MG63 (cell line): ENCODE measurements around the gene RRP1. TPM values are rescaled to one million over a fixed set of nuclear protein-coding genes. Genes with fewer than 3 reads are reported as not detected.
"Not testable (repeated sequence)": the region's sequence is repeated elsewhere in the genome, so short reads cannot be mapped to it uniquely, and the experiment has no call there.

Source experiments
- DNase-seq: peaks from one replicate; pipeline ENCODE4 v3.0.0-alpha.2; 2020
- H3K27me3 ChIP-seq: fragments of 250-450 bp; sonication (Bioruptor Pico); 2 replicates; pipeline ENCODE4 v1.5.1; 2020; ENCODE audit warnings: mild to moderate bottlenecking, moderate library complexity
- H3K36me3 ChIP-seq: fragments of 250-450 bp; sonication (Bioruptor Pico); 2 replicates; pipeline ENCODE4 v1.5.1; 2020; ENCODE audit warnings: mild to moderate bottlenecking, moderate library complexity
- H3K4me3 ChIP-seq: fragments of 250-450 bp; sonication (Bioruptor Pico); 2 replicates; pipeline ENCODE4 v1.5.1; 2020; ENCODE audit warnings: mild to moderate bottlenecking, moderate library complexity
- H3K9me3 ChIP-seq: fragments of 250-450 bp; sonication (Bioruptor Pico); 2 replicates; pipeline ENCODE4 v1.5.1; 2020; ENCODE audit warnings: mild to moderate bottlenecking, moderate library complexity
- total RNA-seq: library from RNA; depleted of rRNA; stranded (reverse); fragments of >200 nt; shearing (Covaris generic); gene quantifications from 2 replicates; pipeline ENCODE4 v1.2.3, GENCODE V29; 2014; ENCODE audit warnings: low replicate concordance

Gene RRP1
- total RNA-seq, 1 experiment from 2014 or later, result 72.4 TPM

DNA sequence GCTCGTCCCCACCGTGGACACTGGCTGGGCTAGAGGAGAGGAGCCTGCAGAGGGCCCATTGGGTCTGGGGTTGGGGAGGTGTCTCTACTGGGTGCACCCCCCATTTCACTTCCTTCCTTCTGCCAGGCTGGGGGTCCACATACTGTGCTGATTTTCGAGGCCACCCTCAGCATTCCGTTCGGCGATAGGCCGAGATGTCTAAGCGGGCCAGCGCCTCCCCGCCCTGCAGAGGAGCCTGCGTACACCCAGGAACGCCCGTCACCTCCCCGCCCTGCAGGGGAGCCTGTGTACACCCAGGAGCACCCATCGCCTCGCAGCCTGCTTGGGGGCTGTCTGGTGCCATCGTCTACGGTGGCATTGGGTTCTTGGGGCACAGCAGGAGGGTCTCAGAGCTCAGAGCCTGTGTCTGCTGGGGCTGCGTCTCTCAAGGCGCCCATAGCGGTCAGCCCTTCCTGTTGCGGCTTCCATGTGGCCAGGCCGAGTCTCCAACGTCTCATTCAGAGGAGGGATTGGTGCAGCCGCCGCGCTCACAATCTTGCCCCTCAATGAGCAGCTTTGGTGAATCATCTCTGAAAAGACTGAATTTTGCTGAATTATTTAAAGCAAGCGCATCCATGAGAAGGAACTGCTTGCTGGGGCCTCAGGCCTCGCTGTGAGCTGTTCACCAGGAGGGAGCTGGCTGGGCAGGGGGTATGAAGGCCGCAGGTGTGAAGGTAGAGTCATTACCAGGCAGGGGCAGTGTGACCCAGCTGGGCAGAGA, 44.9 kb downstream of the RRP1 start:
- H3K9me3 ChIP-seq, result no peaks in the 10 kb centered on the region
- no peak overlapping the region for H3K4me3 ChIP-seq
- peaks cover 23% of the 10 kb centered on the region for H3K27me3 ChIP-seq
- DNase-seq, result no peak
- no peaks in the 10 kb centered on the region for H3K36me3 ChIP-seq

DNA sequence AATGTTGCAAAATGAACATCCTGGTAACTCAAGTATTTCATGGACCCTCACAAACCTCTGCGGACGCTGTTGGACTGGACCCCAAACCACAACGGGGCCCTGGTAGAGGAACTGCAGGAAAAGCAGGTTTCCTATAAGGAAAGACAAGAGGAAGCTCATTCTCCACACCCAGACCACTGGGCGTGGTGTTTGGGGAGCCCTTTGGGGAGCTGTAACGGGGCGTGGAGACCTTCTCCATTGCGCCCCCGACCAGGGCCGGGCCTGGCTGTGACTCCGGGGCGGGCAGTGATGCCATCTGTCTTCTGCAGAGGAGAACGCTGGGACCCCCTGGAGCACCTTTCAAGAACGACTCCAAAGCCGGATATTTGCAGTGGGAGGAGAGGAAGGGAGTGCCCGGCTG, 45.7 kb downstream of the RRP1 start:
- Histone ChIP-seq H3K36me3 (no peaks in the 10 kb centered on the region), H3K27me3 (peaks cover 16% of the 10 kb centered on the region), H3K4me3 (no peak overlapping the region), H3K9me3 (no peaks in the 10 kb centered on the region)
- DNase-seq, result no peak

DNA sequence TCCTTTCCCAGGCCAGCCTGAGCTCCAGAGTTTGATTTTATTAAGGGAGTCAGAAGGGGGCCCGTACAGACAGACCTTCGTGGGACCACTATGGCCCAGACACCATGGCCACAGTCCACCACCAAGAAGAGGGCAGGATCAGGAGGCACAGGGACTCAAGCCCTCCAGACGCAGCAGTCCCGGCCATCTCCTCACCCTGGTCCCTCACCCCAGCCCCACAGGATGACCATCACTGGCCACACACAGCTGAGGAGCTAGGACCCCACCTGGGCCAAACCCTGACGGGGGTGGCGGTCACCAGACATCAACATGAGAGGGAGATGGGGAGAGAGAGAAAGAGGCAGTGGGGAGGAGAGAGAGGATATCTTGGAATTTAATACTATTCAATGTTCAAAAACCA, 46.5 kb downstream of the RRP1 start:
- DNase-seq, result no peak
- Histone ChIP-seq H3K4me3 (no peak overlapping the region), H3K36me3 (no peaks in the 10 kb centered on the region), H3K27me3 (peaks cover 8% of the 10 kb centered on the region), H3K9me3 (no peaks in the 10 kb centered on the region)

DNA sequence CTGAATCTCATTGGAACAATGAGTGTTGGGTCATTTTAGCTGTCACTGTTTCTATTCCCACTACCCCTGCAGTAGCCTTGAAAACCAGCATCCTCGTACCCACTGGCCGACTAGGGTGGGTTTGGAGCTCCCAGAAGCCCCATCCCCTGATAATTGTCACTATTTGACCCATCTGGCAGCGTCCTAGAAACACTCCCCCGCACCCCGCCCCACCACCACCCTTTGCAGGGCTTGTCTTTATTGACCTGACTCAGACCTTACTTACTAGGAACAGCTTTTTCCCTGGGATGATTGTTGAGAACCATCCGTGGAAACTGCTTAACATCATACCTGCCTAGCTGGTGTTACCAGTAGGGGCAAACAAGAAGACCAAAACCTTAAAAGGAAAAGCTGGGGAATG, 47.2 kb downstream of the RRP1 start:
- Histone ChIP-seq H3K9me3 (no peaks in the 10 kb centered on the region), H3K27me3 (peaks cover 6% of the 10 kb centered on the region; the same call in 1 of the 2 replicates), H3K4me3 (no peak overlapping the region), H3K36me3 (no peaks in the 10 kb centered on the region)
- no peak for DNase-seq

DNA sequence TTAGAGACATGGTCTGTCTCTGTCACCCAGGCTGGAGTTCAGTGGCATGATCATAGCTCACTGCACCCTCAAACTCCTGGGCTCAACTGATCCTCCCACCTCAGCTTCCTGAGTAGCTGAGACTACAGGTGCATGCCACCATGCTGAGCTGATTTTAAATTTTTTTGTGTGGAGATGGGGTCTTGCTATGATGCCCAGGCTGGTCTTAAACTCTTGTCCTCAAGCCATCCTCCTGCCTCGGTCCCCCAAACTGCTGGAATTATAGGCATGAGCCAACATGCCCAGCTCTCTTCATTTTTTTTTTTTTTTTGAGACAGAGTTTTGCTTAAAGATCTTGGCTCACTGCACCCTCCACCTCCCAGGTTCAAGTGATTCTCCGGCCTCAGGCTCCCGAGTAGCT, 50.9 kb downstream of the RRP1 start:
- H3K9me3 ChIP-seq, result no peaks in the 10 kb centered on the region
- peaks cover 6% of the 10 kb centered on the region; the same call in 1 of the 2 replicates for H3K27me3 ChIP-seq
- no peak for DNase-seq
- no peaks in the 10 kb centered on the region for H3K36me3 ChIP-seq
- no peak overlapping the region for H3K4me3 ChIP-seq

DNA sequence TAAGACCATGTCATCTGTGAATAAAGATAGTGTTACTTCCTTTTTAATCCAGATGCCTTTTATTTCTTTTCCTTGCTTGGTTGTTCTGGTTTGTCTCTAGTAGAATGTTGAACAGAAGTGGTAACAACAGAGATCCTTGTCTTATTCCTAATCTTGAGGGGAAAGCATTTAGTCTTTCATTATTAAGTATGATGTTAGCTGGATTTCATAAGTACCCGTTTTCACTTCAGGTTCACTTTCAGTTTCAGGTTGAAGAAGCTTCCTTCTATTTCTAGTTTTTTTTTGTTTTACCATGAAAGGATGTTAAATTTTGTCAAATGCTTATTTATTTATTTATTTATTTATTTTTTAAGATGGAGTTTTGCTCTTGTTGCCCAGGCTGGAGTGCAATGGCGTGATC, 53.4 kb downstream of the RRP1 start:
- Histone ChIP-seq H3K27me3 (no peaks in the 10 kb centered on the region), H3K9me3 (no peaks in the 10 kb centered on the region), H3K36me3 (no peaks in the 10 kb centered on the region), H3K4me3 (no peak overlapping the region)
- DNase-seq, result no peak

DNA sequence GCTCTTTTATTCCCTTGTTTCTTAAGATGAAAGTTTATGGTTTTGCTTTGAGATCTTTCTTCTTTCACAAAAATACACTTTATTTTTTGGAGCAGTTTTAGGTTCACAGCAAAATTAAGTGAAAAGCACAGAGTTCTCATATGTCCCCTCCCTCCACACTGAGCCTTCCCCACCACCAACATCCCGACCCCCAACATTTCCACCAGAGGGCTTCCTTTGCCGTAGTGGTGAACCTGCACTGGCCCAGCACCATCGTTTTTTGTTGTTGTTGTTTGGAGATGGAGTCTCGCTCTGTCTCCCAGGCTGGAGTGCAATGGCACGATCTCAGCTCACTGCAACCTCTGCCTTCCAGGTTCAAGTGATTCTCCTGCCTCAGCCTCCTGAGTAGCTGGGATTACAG, 55.5 kb downstream of the RRP1 start:
- not testable (repeated sequence) for H3K9me3 ChIP-seq, DNase-seq, H3K4me3 ChIP-seq, H3K27me3 ChIP-seq, H3K36me3 ChIP-seq

DNA sequence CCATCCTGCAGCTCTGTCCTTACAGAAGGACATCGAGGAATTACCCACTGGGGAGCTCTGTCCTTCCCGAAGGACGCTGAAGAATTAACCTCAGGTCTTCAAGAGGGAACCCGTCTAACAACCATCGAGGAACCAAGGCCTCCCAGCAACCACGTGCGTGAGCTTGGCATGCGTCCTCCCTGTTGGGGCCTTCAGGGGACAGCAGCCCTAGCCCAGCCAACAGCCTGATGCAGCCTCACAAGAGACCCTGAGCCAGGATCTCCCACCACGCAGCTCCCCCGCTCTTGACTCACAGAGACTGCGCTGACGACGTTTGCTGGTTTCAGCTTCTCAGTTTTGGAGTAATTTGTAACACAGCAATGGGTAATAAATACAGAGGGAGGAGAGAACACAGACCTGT, 56.0 kb downstream of the RRP1 start:
- no peak for DNase-seq
- Histone ChIP-seq H3K36me3 (no peaks in the 10 kb centered on the region), H3K27me3 (peaks cover 2% of the 10 kb centered on the region; the same call in 1 of the 2 replicates)

DNA sequence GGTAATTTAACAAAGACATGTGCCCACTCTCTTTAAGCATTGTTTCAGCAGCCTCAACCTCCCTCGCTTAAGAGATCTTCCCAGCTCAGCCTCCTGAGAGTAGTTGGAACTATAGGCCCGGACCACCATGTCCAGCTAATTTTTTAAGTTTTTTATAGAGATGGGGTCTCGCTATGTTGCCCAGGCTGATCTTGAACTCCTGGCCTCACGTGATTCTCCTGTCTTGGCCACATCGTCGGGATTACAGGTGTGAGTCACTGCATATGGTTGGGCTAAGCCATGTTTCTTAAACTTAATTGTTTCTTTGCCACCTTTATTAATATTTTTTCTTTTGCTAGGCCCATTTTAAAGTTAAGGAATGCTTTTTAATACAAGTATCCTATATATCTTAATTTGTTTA, 57.1 kb downstream of the RRP1 start:
- Histone ChIP-seq H3K4me3 (no peak overlapping the region), H3K27me3 (peaks cover 5% of the 10 kb centered on the region; the same call in 1 of the 2 replicates), H3K36me3 (no peaks in the 10 kb centered on the region), H3K9me3 (no peaks in the 10 kb centered on the region; the same call in 1 of the 2 replicates)
- no peak for DNase-seq

More for the DNA sequence above, 56.0 kb downstream of the RRP1 start:
- no peak overlapping the region for H3K4me3 ChIP-seq
- H3K9me3 ChIP-seq, result no peaks in the 10 kb centered on the region

DNA sequence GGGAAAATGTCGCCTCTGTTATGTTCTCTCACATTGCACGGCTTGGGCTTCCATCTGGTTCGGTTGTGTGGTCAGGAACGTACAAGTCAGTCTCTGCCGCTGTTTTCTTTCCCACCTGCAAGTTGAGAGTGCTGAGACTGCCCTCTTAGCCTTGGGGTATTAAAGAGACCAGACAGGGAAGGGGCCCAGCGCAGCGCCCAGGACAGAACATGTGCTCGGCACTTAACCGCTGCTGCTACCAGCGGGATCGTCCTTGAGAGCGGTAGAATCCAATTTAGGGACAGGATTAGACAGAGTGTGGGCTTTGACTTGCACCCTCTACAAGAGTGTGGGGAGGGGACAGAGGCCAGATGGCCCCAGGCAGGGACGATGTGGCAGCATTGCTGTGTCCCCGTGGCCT, 57.9 kb downstream of the RRP1 start:
- no peaks in the 10 kb centered on the region; the same call in 1 of the 2 replicates for H3K9me3 ChIP-seq
- DNase-seq, result no peak

DNA sequence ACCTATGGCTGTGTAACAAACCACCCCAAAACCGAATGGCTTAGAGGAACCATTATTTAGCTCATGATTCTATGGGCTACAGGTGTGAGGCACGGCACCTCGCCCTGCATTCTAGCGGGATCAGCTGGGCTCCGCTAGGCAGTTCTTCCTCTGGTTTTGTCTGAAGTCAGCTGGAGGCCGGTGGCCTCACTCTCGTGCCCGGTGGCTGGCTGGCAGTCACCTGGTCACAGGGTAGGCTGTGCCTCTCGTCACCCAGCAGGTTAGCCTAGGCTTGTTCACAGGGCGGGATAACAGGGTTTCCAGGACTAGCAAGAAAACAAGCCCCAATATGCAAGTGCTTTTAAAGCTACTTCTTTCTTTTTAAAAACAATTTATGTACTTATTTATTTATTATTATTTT, 59.4 kb downstream of the RRP1 start:
- Histone ChIP-seq H3K27me3 (peaks cover 5% of the 10 kb centered on the region; the same call in 1 of the 2 replicates), H3K9me3 (no peaks in the 10 kb centered on the region; the same call in 1 of the 2 replicates), H3K36me3 (no peaks in the 10 kb centered on the region), H3K4me3 (no peak overlapping the region)
- DNase-seq, result no peak

More for the DNA sequence above, 57.9 kb downstream of the RRP1 start:
- Histone ChIP-seq H3K27me3 (peaks cover 5% of the 10 kb centered on the region; the same call in 1 of the 2 replicates), H3K4me3 (no peak overlapping the region), H3K36me3 (no peaks in the 10 kb centered on the region)

DNA sequence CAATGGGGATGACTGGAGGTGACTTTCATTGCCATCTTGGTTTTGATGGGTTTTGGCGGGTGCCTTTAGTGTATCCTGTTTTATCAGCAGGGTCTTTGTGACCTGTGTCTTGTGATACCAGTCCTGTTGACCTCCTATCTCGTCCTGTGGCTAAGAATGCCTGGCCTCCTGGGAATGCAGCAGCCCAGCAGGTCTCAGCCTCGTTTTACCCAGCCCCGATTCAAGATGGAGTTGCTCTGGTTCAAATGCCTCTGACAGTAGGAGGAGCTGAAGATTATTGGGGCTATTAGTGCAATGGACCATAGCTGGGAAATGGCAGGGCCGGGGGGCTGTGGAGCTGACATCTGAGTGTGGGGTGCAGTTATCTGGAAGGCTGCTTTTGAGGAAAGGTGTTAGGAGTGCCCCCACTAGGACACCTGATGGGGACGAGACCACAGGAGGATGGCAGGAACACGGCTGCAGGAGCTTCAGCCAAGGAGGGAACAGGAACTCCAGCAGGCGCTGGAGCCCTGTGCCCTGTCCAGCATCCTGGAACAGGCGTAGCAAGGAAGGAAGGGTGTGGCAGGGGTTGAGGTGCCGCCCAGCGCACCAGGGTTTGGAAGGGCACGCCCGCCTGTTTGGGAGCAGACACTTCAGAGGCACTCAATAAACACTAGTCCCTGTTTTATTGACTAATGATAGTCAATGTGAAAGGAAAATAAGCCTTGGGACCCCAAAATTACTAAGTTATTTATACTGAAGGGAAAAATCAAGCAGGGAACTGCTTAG, 60.3 kb downstream of the RRP1 start:
- peaks cover 5% of the 10 kb centered on the region; the same call in 1 of the 2 replicates for H3K27me3 ChIP-seq
- H3K4me3 ChIP-seq, result no peak overlapping the region
- no peaks in the 10 kb centered on the region for H3K36me3 ChIP-seq
- H3K9me3 ChIP-seq, result no peaks in the 10 kb centered on the region; the same call in 1 of the 2 replicates
- no peak for DNase-seq

DNA sequence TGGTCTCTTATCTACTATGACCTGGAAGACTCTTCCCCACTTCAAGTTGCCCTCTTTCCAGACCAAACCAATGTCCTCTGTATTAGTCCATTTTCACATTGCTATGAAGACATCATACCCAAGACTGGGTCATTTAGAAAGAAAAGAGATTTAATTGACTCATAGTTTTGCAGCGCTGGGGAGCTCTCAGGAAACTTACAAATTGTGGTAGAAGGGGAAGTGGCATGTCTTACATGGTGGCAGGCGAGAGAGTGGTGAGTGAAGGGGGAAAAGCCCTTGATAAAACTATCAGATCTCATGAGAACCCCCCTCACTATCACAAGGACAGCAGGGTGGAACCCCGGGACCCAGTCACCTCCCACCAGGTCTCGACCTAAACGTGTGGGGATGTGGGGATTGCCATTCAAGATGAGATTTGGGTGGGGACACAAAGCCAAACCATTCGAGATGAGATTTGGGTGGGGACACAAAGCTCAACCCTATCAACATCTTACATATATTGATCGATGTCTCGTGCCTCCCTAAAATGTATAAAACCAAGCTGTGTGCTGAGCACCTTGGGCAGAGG, 61.4 kb downstream of the RRP1 start:
- Histone ChIP-seq H3K9me3 (no peaks in the 10 kb centered on the region; the same call in 1 of the 2 replicates), H3K4me3 (no peak overlapping the region), H3K27me3 (peaks cover 5% of the 10 kb centered on the region; the same call in 1 of the 2 replicates), H3K36me3 (no peaks in the 10 kb centered on the region)
- no peak for DNase-seq

DNA sequence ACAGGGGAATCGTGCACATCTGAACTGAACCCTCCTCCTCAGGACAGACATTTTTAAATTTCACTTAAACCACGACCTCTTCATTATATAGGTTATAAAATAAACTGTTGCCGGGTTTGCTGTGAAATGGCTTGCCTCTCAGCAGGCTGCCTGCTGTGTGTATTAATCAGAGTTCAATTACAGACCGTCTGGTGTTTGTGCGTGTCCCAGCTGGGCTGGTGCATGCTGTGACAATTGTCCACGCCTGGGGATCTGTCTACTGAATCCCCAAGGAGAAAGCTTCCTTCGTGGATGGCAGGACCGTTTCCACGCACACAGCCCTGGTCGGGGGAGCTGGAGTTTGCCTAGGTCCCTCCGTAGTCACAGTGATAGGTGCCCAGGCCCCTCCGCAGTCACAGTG, 62.2 kb downstream of the RRP1 start:
- Histone ChIP-seq H3K4me3 (no peak overlapping the region), H3K27me3 (peaks cover 5% of the 10 kb centered on the region; the same call in 1 of the 2 replicates), H3K9me3 (no peaks in the 10 kb centered on the region; the same call in 1 of the 2 replicates), H3K36me3 (no peaks in the 10 kb centered on the region)
- DNase-seq, result no peak

DNA sequence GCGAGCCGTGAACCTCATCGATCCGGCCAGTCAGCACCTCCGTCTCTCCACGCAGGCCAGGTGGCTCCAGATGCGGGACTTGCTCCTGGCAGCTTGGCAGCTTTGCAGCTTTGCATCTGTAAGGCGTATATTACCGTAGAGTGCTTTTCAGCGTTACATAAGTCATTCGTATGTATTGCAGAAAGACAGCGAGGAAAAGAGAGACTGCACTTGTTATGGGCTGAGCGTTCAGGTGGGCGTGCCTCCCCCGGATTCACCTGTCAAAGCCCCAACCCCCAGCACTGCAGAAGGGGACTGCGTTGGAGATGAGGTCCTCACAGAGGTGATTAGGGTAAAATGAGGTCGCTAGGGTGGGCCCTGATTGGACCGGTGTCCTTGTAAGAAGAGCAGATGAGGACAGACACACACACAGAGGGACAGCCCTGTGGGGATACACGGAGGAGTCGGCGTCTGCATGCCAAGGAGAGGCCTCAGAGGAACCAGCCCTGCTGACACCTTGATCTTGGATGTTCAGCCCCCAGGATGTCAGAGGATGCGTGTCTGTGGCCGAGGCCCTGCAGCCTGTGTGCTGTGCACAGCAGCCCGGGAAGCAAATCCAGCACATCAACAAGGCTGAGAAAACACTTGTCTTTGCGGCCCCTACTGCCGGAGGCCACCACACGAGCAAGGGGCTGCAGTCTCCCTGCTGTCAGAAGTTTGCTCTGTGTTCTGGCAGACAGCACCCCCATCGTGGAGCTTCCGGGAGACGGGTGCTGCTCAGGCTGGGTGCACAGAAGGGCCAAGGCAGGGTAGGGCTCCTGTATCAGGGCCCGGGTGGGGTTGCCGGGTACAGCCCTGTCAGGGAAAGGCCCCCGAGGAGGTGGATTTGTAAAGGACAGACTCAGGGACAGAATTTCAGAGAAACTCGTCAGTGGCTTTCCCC, 64.7 kb downstream of the RRP1 start:
- peaks cover 5% of the 10 kb centered on the region; the same call in 1 of the 2 replicates for H3K27me3 ChIP-seq
- no peaks in the 10 kb centered on the region for H3K36me3 ChIP-seq
- no peaks in the 10 kb centered on the region; the same call in 1 of the 2 replicates for H3K9me3 ChIP-seq
- DNase-seq, result no peak
- H3K4me3 ChIP-seq, result no peak overlapping the region
